KBM-7 (cell line): ENCODE data around the gene LCE4A.
"Not testable (repeated sequence)": the region's sequence is repeated elsewhere in the genome, so short reads cannot be mapped to it uniquely, and the experiment has no call there.

Source experiments
- DNase-seq: peaks from one replicate; pipeline ENCODE4 v3.0.0-alpha.2; 2015
- in situ Hi-C: fragments of 300-500 bp; cut with MboI; formaldehyde crosslinking; loops from 2 replicates; pipeline ENCODE4 v1.14.3; 2020; ENCODE audit warnings: low sequenced_read_pairs, low pct_unique_long_range_greater_than_20kb, mixed read lengths

The LCE4A gene

DNA sequence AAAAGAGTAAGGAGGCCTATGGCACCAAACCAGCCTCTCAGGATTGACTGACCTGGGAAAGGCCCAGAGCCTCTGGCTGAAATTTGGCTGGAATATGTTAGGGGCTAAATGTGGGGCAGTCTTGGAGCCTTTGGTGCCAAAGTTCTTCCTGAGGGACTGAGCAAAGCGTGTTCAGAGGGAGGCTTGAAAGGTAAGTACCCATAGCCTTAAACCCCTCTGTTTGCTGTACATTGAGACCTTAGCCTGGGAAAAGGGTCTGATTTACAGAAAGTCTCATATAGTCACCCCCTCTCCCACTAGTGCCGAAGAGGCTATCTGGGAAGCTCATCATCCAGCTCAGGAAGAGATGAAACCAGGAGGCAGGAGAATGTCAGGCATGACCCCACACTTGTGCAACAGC is at the start of gene LCE4A:
Gene LCE4A (plus strand): TSS at position 301 of the 400 bp plus-strand sequence. CDS start 916 bp downstream, outside the sequence.
- in situ Hi-C loops = no loop called here
- DNase-seq = no peak

- in situ Hi-C loops = no loop called here
Measured at GRCh38 chr1:152658649-152659048, 49.3 kb upstream of the LCE4A start.

DNA sequence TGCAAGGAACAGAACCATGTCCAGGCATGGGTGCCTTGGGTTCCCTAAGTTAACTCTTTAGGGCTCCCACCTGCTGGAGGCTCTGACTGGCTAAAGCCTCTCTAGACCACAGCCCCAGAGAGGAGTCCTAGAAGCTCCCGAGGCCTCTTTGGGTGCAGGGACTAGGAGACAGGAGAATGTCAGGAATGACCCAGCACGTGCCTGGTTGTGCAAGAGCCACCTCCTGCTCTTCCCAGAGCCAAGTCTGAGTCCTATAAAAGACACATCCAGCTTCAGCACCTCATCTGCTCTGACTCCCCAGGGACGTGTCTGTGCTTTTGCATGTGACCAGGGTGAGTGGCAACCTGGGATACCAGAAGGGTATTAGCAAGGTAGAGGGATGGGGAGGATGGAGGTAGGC is 44.9 kb upstream of the LCE4A start, which contains the start of gene LCE2D:
Gene LCE2D (plus strand): TSS at position 283 of the 400 bp plus-strand sequence. CDS start 726 bp downstream, outside the sequence.
- in situ Hi-C loops = no loop called here
- DNase-seq = no peak

More at GRCh38 chr1:152658649-152659048, 49.3 kb upstream of the LCE4A start:
- no peak for DNase-seq

GRCh38 chr1:152666171-152666570 is 41.8 kb upstream of the LCE4A start:
- DNase-seq, in situ Hi-C loops: not testable (repeated sequence)

- in situ Hi-C loops = no loop called here
Measured at GRCh38 chr1:152667648-152668047, 40.3 kb upstream of the LCE4A start.

DNA sequence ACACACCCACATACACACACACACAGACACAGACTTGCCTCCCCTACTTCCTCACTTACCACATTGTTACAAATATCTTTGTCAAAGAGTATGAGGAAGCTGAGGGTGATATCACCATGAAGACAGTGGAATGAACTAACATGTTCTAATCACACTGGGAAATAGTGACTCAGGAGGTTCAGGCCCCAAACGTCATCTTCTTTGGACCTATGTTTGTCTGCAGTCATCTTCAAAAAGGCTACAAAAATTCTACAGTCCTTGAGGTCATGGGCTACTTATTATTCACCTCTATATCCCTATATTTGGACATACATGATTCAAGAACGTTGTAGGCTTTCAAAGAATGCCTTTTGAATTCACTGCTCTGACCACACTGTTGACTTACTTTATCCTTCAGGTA is 34.9 kb upstream of the LCE4A start:
- DNase-seq = no peak
- in situ Hi-C loops = no loop called here

More at GRCh38 chr1:152667648-152668047, 40.3 kb upstream of the LCE4A start:
- no peak for DNase-seq

DNA sequence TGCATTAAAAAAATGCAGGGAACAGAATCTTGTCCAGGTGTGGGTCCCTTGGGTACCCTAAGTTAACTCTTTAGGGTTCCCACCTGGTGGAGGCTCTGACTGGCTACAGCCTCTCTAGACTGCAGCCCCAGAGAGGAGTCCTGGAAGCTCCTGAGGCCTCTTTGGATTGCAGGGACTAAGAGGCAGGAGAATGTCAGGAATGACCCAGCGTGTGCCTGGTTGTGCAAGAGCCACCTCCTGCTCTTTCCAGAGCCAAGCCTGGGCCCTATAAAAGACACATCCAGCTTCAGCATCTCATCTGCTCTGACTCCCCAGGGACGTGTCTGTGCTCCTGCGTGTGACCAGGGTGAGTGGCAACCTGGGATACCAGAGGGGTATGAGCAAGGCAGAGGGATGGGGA is 33.0 kb upstream of the LCE4A start, which contains the start of gene LCE2C:
Gene LCE2C (plus strand): TSS at position 297 of the 400 bp plus-strand sequence. CDS start 737 bp downstream, outside the sequence.
- DNase-seq, in situ Hi-C loops: not testable (repeated sequence)

GRCh38 chr1:152679459-152679858 is 28.5 kb upstream of the LCE4A start:
- in situ Hi-C loops = no loop called here
- DNase-seq = no peak

- in situ Hi-C loops = no loop called here
Measured at GRCh38 chr1:152681616-152682015, 26.3 kb upstream of the LCE4A start.

GRCh38 chr1:152683846-152684245 is 24.1 kb upstream of the LCE4A start:
- in situ Hi-C loops = no loop called here
- DNase-seq = no peak

More at GRCh38 chr1:152681616-152682015, 26.3 kb upstream of the LCE4A start:
- no peak for DNase-seq

GRCh38 chr1:152685823-152686222 is 22.1 kb upstream of the LCE4A start, which contains the start of gene LCE2B:
LCE2B (plus strand) TSS chr1:152686123; CDS start chr1:152686844, 721 bp downstream.
- DNase-seq, in situ Hi-C loops: not testable (repeated sequence)

DNA sequence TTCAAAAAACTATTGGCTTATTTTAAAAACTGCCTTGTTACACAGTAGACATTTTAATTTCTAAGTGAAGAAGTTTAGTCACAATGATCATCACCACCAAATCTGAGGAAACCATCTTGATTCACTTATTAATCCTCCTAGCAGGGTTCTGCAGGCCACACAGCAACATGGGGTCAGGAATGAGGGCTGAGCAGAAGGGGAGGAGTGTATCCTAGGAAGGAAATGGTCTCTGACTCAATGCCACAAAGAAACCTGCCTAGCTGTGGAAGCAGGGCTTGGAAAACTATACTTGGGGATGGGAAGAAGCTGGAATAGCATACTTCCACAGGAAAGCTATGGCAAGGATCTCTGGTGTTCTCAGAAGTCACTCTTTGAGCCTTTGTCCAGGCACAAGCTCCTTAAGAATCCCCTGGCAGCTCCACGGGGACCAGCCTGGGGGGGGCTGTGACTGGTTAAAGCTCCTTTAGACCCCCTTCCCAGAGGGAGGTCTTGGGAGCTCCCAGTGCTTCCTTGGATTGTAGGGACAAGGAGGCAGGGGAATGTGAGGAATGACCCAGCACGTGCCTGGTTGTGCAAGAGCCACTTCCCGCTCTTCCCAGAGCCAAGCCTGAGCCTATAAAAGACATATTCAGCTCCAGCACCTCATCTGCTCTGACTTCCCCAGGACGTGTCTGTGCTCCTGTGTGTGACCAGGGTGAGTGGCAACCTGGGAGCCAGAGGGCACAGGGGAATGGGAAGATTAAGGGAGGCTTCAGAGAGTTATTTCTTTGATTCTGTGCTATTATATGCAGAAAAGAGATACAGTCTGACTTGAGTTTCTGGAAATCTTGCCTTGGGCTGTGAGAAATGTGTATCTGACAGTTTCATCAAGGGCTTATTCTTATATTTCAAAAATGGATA is 10.0 kb upstream of the LCE4A start, which contains the start of gene LCE2A:
Gene LCE2A (plus strand): TSS at position 645 of the 900 bp plus-strand sequence. CDS start 557 bp downstream, outside the sequence.
- DNase-seq = no peak
- in situ Hi-C loops = no loop called here

GRCh38 chr1:152699746-152700145 is 8.2 kb upstream of the LCE4A start:
- DNase-seq = no peak
- in situ Hi-C loops = no loop called here

DNA sequence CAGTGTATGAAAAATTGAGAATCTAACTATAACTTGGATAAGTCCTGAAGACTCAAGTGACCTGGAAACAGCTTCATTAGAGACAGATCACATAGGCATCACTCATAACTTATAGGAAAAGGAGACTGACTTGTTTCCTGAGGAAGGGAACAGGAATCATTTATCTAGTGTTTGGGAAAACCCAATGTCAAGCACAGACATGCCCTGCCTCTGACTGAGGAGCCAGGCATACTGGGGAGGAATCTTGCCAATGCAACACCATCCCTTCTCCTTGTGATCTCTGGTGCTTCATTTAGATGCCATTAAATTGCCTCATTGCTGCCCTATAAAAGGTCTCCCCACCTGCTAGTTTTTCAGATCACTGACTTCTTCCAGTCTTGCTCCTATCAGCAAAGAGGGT is 10.3 kb downstream of the LCE4A start:
- in situ Hi-C loops = no loop called here
- DNase-seq = no peak

GRCh38 chr1:152725261-152725660 is 17.3 kb downstream of the LCE4A start:
- DNase-seq = no peak
- in situ Hi-C loops = no loop called here

DNA sequence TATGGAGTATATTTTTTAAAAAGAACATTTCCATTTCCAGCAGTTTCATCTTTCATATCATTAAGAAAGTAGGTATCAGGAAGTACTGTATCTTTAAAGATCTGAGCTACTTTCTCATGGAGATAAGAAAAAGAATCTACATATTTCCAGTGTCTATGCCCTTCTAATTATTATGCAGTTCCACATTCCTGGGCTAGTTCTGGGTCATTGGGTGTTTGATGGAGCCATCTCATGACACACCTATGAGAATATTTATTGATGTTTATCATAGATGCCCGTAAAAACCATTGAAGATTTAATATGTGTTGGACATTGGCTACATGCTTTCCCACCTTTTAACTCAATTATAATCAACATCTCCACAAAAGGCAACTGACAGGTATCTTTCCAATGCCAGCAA is 21.0 kb downstream of the LCE4A start:
- in situ Hi-C loops = no loop called here
- DNase-seq = no peak

- DNase-seq = no peak
- in situ Hi-C loops = no loop called here
Measured at GRCh38 chr1:152735648-152736047, 27.7 kb downstream of the LCE4A start.

DNA sequence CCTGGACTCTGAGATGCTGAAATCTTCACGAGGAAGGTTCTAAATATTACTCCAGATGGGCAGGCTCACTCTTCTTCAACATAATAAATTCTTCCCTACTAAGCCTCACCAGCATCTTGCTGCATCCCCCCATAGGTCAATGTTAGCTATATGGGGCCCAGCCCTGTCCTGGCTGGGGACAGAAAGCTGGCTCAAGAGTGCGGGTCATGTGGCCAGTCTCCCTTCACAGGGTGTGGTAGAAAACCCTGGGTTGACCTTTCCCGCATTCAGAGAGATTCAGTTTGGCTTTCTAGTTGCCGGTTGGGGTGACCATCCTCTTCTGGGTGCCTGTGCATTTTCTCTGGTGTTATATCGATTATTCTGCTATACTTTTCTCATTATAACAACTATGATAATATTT is 30.0 kb downstream of the LCE4A start:
- in situ Hi-C loops = no loop called here
- DNase-seq = no peak

DNA sequence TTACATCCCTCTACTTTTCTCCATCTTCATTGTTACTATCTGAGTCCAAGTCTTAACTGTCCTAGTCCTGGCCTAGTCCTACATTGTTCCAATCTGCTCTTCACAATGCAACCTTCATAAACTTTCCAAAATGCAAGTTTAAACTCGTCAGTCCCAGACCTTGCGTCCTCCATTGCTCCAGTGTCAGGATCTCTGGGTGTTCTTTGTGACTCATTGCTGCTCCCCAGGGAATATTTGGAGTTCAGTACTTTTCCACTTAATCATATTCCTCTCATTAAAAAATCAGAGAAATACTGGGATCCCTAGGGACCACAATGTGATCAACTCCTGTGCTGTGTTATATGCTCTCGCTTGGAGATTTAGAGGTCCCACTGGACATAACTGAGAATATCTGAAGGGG is 31.9 kb downstream of the LCE4A start:
- DNase-seq = no peak
- in situ Hi-C loops = no loop called here

DNA sequence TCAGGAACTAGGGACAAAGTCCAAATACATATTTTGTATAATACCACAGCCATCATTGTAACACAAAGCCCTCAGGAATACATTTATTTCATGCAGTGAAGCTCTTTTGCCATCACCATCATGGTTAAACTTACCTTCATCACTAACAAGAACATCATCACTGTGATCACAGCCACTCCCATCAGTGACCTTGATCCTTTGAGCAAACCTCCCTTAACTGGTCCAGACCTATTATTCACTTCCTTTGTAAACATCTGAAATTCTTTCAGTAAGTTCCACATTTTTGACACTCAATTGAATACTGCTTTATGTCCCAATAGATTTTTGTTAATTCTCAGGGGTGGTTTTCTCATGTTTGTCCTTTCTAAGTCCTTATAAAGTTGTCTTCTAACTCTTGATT is 33.7 kb downstream of the LCE4A start:
- in situ Hi-C loops = no loop called here

More for the DNA sequence above, 33.7 kb downstream of the LCE4A start:
- no peak for DNase-seq
